GM18519 (cell line): ENCODE results near the gene PAK5.

Experiments
- ATAC-seq: cut with Tn5 transposase; IDR thresholded peaks from one replicate; pipeline ENCODE4 v1.9.1; 2021; ENCODE audit warnings: mild to moderate bottlenecking, moderate library complexity; ENCODE audit not compliant: unreplicated experiment, low FRiP score

PAK5 gene

GRCh38 chr20:9838378-9839295 lies at the start of gene PAK5:
Gene PAK5 (minus strand): TSS chr20:9839076. CDS start chr20:9644328, 194,748 bp downstream.
- no peak for ATAC-seq

- ATAC-seq, result no peak
Measured at GRCh38 chr20:9887706-9888105, 48.8 kb upstream of the PAK5 start.

- ATAC-seq, result no peak
Measured at GRCh38 chr20:9886227-9886626, 47.4 kb upstream of the PAK5 start.

DNA sequence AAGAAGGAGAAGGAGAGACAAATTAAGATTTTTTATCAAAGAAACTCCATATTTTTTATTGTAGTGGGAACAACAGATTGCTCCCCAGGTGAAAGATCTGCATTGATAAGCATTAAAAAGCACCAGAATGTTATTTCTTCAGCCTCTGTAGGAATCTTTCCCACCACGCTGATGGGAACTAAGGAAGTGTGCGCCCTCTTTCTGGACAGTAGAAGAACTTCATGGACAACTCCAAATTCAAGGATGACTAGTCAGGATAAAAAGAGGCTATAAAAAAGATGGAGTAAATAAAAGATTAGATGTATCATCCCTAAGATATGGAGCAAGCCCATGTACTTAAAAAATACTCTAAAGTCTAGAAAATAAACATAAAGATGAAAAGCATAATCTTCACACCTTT lies 45.8 kb upstream of the PAK5 start:
- no peak for ATAC-seq

- ATAC-seq, result no peak
Measured at GRCh38 chr20:9884061-9884460, 45.2 kb upstream of the PAK5 start.

- ATAC-seq, result no peak
Measured at GRCh38 chr20:9877932-9878495, 39.1 kb upstream of the PAK5 start.

DNA sequence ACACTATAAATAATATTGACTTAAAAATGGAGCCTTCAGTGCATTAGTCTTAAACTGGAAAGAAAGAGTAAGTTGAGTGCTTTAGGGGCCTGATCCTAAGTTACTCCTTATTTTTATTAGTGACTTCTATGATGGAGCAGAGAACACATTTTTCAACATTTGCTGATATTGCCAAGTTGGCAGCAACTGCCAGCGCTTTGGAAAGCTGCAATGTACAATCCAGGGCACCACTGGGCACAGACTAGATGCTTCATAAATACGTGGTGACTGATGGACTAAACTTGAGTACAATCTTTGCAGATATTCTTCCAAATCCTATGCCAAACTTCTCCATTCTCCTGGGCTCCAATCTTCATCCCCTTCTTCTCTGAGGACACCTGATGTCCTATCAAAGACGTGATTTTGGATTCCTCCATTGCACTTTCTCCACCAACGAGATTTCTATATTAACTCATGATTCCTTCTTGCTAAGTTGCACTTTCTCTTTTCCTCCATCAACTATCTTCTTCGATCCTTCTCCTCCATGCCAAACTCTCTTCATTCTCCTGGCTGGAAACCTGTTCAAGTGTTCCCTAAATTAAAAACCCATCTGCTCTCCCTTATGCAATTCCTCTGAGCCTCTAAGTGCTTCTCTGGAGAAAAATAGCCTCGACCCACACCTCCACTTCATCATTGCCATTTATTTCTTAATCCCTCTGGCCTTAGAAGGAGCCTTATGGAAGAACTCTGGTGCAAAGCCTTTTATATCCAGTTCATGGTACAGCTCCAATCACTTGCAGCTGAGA lies 28.5 kb upstream of the PAK5 start:
- no peak for ATAC-seq

- ATAC-seq, result no peak
Measured at GRCh38 chr20:9852566-9852965, 13.7 kb upstream of the PAK5 start.

DNA sequence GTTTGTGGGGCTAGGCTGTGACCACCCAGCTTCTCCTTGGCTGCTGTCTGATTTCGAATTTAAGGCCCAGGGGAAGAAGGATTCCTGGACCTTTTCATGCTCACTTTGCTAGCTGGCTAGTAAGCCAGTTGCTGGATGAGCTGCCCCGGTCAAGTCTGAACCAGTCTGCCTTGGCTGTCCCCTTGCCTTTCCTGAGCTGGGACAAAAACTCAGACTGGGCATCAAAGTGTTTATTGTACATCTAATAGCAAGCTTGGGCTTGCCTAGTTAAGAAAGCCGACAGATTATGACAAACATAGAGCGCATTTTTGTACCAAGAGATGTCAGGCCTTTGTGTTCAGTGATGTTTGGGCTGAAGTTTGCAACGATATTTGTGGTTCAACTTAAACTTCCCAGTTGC lies 750 bp upstream of the PAK5 start:
- no peak for ATAC-seq

GRCh38 chr20:9838035-9838377 lies 870 bp downstream of the PAK5 start:
- ATAC-seq, result no peak

DNA sequence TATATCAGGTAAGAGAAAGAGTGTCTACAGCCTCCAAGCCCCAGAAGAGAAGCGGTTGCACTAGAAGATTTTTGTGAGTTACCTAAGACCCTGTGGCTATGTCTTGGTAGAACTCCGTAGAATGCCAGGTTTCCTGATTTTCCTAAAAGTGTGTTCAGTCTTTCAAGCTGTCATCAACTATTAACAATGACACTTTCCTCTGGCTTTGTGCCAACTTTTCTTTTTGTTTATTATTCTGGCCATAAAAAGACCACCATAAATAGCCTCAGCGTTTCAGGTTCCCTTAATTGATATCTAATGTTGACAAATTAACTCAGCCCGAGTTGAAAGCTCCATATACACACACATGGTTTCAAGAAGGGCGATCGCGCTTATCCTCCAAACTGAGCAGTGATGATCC lies 1.2 kb downstream of the PAK5 start:
- no peak for ATAC-seq

- ATAC-seq, result no peak
Measured at GRCh38 chr20:9835302-9835701, 3.6 kb downstream of the PAK5 start.

- ATAC-seq, result no peak
Measured at GRCh38 chr20:9831032-9831431, 7.8 kb downstream of the PAK5 start.

DNA sequence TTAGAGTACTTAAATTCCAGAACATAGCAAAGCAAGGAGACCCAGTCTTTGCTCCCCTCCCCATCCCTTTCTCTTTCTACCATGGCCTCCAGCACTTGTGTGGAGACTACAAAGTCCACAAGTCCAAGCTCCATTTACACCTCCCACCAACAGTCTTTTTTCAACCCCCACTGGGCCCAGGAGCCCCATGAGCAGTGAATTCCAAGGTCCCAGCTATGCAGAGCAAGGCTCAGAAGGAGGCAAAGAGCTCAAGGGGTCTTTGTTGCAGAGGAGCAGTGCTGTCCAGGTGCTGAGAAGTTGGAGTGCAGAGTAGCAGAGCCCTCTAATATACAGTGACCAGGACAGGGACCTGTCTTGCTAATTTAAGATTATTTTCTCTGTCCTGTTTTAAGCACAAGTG lies 9.0 kb downstream of the PAK5 start:
- ATAC-seq, result no peak

DNA sequence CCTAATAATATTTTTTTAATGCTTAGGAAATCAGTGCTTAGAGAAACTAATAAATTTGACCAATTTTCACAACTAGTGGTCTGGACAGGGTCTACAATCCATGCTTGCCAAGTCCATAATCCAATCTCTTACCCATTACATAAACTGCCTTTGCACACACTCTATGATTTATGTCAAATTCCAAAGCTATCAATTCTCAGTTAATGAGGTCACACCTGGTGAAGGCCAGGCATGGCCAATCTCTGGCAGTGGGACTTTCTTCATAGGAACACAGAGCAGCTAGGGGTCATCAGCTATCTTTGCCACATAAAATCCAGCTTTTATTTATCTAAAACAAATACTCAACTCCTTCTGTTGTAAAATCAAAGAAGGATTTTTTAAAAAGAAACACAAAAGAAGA lies 21.2 kb downstream of the PAK5 start:
- ATAC-seq, result no peak

DNA sequence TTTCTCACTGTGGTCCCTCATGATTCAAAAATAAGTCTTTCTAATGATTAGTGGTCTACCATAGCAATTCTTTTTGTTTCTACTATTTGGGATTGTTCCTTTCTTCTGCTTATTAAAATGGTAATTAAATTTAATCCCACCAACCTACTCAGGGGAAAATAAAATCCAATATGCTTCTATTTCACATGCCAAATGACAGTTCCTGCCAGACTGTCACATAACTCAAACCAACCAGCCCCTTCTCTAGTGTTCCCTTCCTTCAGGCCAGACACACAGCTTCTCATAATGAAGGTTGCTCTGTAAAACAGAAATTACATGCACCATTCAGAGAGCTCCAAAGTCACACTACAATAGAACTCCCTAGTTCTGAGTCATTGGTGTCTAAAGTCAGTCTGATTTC lies 23.2 kb downstream of the PAK5 start:
- no peak for ATAC-seq

DNA sequence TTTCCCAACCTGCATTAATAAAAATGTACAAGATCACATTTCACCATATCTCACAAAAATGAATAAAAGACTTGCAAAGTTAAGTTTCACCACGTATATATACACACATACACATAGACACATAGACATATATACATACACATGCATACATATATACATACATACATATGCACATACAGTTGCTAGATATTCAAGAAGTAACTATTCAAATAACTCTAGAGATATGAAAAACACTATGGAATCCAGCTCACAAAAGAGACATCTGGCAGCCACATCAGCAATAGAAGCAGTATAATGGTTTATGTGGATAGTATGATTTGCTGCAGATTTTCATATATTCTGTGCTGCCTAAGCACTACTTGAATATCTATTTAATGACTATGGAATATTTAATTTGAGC lies 28.1 kb downstream of the PAK5 start:
- no peak for ATAC-seq

GRCh38 chr20:9809271-9809670 lies 29.6 kb downstream of the PAK5 start:
- no peak for ATAC-seq

- ATAC-seq, result no peak
Measured at GRCh38 chr20:9808166-9808565, 30.7 kb downstream of the PAK5 start.

DNA sequence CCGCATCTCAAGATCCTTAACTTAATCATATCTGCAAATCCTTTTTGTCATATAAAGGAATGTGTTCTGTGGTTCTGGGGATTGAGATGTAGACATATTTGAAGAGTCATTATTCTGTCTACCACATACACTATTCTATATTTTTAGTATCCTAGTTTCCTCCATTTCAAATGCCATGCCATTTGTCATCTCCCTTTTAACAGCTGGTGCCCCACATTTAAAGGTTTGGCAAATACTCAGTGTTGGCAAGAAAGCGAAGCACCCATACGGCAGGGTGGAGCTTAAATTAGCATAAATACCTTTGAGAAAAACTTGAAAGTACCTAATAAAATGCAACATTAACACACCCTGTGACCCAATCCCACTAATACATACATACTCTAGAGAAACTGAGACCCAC lies 31.7 kb downstream of the PAK5 start:
- ATAC-seq, result no peak

- ATAC-seq, result no peak
Measured at GRCh38 chr20:9800421-9800820, 38.5 kb downstream of the PAK5 start.
